T47D (cell line): ENCODE measurements around the gene IVD.

Source experiments
- DNase-seq, 2 experiments: peaks; one replicate each; pipeline versions ENCODE4 v3.0.0 to v3.0.0-alpha.2; 2011 to 2012; ENCODE audit warnings: low read depth in 1 of 2, low spot score in 1 of 2
- JUND ChIP-seq: IDR thresholded peaks from 2 replicates; pipeline ENCODE4 v1.6.1; 2012; ENCODE audit warnings: low read depth
- in situ Hi-C: cut with HindIII; loops from 2 replicates; pipeline ENCODE4 v1.10.0; 2016; ENCODE audit warnings: low sequenced_read_pairs, low pct_unique_long_range_greater_than_20kb

The IVD gene

DNA sequence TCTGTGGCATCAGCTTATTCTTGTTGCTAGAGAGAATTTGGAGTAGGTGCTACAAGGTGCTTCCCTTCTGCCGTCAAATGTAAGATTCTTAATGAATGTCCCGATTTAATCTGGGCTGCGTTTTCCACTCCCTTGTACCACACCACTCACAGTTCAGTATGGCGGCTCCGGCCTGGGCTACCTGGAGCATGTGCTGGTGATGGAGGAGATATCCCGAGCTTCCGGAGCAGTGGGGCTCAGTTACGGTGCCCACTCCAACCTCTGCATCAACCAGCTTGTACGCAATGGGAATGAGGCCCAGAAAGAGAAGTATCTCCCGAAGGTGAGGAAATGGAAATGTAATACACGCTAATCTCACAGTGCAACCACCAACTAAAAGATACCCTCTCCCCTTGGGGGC is 4.9 kb downstream of the IVD start:
- in situ Hi-C loops = no loop called here
- DNase-seq = no peak
- TF ChIP-seq JUND = no peak

DNA sequence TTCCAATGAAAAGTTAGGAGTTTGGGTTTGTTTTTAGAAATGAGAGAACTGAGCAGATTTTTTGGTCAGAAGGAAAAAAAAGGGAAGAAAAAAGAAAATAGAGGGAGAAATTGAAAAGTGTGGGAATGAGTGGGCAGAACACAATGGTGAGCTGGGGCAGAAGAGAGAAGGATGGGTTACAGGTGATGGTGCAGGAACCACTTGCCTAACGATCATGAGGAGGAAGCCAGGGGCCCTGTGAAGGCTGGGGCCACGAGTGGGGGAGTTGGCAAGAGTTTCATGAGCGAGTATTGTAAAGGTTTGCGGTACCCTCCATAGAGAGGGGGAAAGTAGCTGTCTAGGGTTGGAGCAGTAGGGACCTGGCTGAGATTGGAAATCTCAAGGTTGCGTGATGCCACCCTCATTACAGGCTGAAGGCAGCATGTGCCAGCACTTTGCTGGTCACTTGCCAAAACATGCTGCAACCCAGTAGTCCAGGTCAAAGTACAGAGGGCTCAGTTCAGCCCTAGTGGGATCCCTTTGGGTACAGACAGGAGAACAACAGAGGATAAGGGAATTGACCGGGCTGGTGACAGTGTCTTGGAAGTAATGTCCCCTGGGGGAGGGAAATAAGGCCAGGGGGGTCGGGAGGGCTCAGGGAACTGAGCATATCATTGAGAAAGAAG is 6.6 kb downstream of the IVD start:
- no peak for TF ChIP-seq JUND
- in situ Hi-C loops = no loop called here
- DNase-seq = no peak

DNA sequence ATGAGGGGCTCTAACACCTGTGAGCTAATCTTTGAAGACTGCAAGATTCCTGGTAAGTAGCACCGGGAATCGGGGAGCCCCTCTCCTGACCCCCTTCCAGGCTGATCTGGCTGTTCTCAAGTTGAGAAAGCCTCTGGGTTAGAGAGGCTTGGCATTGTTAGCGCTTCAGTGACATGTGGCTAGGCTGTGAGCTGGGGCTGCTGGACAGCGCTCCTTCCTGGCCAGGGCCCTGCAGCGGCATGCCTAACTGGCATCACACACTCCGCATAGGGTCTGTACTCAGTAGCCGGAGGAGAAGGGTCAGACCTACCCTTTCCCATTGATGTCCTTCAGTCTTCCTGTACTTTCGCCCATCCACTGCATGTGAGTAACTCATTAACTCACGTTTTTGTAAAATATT is 7.4 kb downstream of the IVD start:
- no peak for TF ChIP-seq JUND
- no peak for DNase-seq
- in situ Hi-C loops = no loop called here

DNA sequence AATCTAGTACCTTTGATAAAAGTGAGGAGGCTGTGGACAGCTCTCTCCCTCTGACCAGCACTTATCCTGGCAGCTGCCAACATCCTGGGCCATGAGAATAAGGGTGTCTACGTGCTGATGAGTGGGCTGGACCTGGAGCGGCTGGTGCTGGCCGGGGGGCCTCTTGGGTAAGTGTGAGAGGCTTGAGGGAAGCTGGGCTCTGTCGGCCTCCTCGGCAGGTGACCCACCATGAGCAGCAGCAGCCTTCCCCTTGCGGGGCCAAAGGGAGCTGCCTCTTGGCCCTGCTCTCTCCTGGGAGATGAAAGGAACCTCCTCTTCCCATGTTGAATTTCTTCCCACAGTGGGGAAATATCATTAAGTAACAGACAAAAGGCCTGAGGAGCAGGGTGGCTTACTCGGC is 9.2 kb downstream of the IVD start:
- in situ Hi-C loops = no loop called here
- no peak for TF ChIP-seq JUND
- DNase-seq = no peak

DNA sequence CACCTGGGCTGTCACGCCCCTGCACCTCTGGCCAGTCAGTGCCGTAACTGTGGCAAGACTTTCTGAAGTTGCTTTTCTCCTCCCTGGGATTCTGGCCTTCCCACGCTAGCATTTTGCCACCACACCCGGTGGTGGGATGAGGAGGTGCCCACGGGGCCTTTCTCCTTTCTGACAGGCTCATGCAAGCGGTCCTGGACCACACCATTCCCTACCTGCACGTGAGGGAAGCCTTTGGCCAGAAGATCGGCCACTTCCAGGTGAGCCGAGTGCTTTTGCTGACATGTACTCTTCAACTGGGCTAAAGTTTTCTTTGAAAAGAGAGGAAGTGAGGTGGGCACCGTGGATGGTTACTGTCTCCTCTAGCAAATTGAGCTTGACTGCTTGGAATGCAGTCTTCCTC is 9.6 kb downstream of the IVD start:
- in situ Hi-C loops = no loop called here
- no peak for DNase-seq
- no peak for TF ChIP-seq JUND

DNA sequence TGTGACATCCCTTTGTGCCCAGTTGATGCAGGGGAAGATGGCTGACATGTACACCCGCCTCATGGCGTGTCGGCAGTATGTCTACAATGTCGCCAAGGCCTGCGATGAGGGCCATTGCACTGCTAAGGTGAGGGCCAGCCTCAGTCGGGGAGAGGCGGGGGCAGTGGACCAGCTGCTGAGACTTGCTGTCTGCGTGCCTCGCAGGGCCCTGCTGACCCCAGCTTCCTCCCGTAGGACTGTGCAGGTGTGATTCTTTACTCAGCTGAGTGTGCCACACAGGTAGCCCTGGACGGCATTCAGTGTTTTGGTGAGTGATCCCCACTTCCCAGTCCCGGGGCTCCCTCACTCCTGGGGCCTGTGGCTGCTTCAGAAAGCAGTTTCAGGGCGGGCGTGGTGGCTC is 10.5 kb downstream of the IVD start:
- DNase-seq = no peak
- no peak for TF ChIP-seq JUND
- in situ Hi-C loops = no loop called here

DNA sequence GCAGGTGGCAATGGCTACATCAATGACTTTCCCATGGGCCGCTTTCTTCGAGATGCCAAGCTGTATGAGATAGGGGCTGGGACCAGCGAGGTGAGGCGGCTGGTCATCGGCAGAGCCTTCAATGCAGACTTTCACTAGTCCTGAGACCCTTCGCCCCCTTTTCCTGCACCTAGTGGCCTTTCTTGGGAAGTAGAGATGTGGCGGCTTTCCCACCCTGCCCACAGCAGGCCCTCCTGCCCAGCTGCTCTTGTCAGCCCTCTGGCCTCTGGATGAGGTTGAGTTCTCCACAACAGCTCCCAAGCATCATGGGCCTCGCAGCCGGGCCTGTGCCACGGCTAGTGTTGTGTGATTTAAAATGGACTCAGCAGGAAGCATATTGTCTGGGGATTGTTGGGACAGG is 12.5 kb downstream of the IVD start:
- in situ Hi-C loops = no loop called here

DNA sequence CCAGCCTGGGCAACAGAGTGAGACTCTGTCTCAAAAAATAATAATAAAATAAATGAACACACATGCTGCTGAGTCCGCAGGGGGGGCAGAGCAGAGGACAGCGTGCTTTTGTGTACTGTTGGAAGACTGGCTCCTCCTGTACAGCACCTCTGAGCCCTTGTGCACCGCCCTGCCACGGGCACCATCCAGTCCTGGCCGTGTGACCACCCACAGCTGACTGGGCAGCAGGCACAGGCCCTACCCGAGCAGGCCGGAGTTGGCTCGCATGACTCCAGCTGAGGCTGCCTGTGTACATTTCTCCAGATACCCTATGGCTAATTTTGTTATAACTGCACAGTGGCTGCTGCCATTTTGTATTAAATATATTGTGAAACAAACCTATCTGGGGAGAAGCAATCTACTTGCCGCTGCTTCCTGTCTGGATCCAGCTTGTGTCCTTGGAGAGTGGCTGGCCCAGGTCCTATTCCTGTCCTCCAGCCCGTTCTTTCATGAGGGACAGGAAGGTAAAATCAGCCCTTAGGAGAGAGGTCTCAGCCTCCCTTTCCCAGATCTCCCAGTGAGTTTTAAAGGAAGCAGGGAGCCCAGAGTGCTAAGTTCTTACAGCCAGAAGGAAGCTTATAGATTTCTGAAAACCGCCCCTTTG is 14.6 kb downstream of the IVD start:
- no peak for TF ChIP-seq JUND
- in situ Hi-C loops = no loop called here
- DNase-seq = peak in 1 of 2 experiments; percentile 45

More for the DNA sequence above, 12.5 kb downstream of the IVD start:
- DNase-seq = no peak
- TF ChIP-seq JUND = no peak

DNA sequence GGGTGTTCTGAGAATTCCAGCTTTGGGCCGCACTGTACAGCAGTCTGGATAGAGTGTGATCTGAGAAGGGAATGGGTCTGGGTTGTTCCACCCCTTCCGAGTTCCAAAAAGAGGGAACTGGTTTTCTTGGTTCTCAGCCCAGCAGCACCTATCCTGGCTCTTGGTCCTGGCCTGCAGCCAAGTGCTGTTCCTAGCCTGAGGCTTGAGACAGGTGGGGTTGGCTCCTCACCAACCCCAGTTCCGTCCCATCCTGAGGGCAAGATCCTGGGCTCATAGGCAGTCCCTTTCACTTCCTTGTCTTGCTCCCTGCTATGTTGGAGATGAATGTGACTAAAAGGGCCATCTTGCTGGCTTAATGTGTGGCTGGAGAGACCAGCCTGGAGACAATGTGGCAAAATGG is 15.2 kb downstream of the IVD start:
- in situ Hi-C loops = no loop called here
- DNase-seq = peak; percentile 68 to 96
- TF ChIP-seq JUND = no peak

DNA sequence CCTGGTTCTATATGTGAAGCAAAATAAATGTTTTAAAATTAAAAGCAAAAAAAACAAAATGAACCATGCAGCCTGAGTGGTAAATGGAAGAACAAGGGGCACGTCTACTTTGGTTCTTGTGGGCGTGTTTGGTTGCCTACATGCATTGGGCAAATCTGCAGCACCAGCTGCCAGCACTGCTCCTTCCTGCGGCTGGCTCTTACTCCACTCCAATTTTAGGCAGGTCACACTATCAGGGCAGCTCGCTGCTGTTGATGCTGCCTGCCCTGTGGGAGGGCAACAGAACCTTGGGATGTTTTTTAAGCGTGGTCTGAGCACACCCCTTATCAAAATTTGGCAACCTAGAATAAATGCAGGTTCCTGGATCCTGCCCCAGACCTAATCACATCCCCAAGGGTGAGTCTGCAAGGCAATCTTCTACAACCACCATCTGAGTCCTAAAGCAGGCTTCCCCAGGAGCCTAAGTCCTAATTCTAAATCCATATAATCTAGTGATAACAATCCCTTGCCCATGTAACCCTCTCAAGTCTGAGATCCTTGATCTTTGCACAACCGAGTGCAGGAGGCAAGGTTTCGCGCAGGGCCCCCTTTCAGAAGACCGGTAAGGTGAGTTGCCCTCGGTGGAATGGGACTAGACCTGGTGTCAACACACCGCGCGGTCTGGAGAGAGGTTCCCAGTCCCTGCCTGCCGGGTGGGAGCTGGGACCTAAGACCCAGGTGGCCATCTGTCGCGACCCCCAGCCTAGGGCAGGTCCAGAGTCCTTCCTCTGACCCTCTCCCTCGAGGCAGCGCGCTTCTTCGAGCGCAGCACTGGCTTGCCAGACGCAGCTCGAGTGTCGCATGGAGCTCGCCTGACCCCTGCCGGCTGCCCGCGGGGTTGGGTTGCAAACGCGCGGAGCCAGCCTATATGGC is 15.9 kb downstream of the IVD start:
- peak in 1 of 2 experiments; percentile 84 for DNase-seq
- in situ Hi-C loops = no loop called here
- no peak for TF ChIP-seq JUND

DNA sequence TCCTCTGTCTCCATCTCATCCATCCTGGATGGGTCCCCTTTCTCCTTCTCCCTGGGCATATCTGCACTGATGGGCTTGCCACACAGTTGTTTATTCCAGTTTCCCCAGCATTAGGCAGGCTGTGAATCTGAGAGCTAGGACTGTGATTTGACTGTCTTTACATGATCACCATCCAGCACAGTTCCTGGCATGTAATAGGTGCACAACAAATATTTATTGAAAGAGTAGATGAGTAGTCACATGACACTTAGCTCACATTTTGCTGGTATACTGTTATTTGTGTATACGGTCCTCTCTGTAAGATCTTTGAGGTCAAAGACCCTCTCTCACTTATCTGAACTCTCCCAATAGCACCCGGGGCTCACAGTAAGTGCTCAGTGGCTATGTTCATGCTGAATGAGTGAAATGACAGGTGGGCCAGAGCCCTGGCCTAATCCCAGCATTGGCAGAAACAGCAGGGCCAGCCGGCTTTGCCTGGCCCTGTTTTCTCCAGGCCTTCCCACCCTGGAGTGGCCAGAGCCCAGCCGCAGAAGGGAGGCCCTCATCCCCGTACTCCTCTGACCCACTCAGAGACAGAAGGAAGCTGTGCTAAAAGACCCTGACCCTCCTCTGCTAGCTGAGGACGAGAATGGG is 19.0 kb downstream of the IVD start:
- no peak for TF ChIP-seq JUND
- DNase-seq = no peak
- in situ Hi-C loops = no loop called here

DNA sequence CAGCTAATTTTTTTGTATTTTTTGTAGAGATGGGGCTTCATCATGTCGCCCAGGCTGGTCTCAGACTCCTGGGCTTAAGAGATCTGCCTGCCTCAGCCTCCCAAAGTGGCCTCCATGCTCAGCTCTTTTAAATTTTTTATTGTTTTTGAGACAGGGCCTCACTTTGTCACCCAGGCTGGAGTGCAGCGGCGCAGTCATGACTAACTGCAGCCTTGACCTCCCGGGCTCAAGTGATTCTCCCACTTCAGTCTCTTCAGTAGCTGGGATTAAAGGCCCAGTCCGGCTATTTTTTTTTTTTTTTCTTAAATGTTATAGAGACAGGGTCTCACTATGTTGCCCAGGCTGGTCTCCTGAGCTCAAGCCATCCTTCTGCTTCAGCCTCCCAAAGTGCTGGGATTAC is 20.1 kb downstream of the IVD start:
- TF ChIP-seq JUND = no peak
- in situ Hi-C loops = no loop called here
- no peak for DNase-seq
